CD4-positive, alpha-beta memory T cell (primary cell): ENCODE measurements around the gene USH1C. TPM values are rescaled to one million over a fixed set of nuclear protein-coding genes. Genes with fewer than 3 reads are reported as not detected.

ENCODE experiments used
- CTCF ChIA-PET: fragments of 350-600 bp; sonication (Branson Sonifier 250); formaldehyde crosslinking; loops from one replicate; lab custom pipeline; 2021; ENCODE audit warnings: inconsistent platforms; ENCODE audit not compliant: partially characterized antibody; lab: Charles Lee
- POLR2A ChIA-PET: fragments of 350-600 bp; sonication (Branson Sonifier 250); formaldehyde crosslinking; loops from one replicate; lab custom pipeline; 2021; ENCODE audit not compliant: partially characterized antibody; lab: Charles Lee
- DNase-seq, 5 donors: peaks; one replicate each; pipeline versions ENCODE4 v3.0.0 to v3.0.0-alpha.2; 2020 to 2022; ENCODE audit warnings: mixed read lengths in 1 of 5
- H3K27ac ChIP-seq: one replicate; pipeline ENCODE4 v1.7.0; 2013; ENCODE audit warnings: low read depth, low read length
- H3K27me3 ChIP-seq: 2 replicates; pipeline ENCODE4 v1.7.0; 2013; ENCODE audit warnings: mild to moderate bottlenecking, low read length, moderate library complexity; ENCODE audit not compliant: insufficient read depth
- H3K36me3 ChIP-seq: 2 replicates; pipeline ENCODE4 v1.7.0; 2013; ENCODE audit warnings: mild to moderate bottlenecking, low read length, moderate library complexity; ENCODE audit not compliant: insufficient read depth
- H3K4me1 ChIP-seq: 2 replicates; pipeline ENCODE4 v1.7.0; 2013; ENCODE audit warnings: mild to moderate bottlenecking, low read length, moderate library complexity; ENCODE audit not compliant: insufficient read depth
- H3K4me3 ChIP-seq, 2 donors: one replicate each; pipeline ENCODE4 v1.7.0; 2013; ENCODE audit warnings: low read length in 2 of 2, mild to moderate bottlenecking in 1 of 2
- H3K9me3 ChIP-seq, 2 donors: one replicate each; pipeline ENCODE4 v1.7.0; 2013; ENCODE audit warnings: low read length in 2 of 2, control low read depth in 1 of 2; ENCODE audit not compliant: control insufficient read depth in 1 of 2
- H3K27ac Mint-ChIP-seq, 7 donors: one replicate each; pipeline ENCODE4 v1.8.0; 2020 to 2021; ENCODE audit warnings: mixed read lengths in 7 of 7, mild to moderate bottlenecking in 6 of 7, inconsistent platforms in 3 of 7, moderate library complexity in 3 of 7
- H3K27me3 Mint-ChIP-seq, 2 donors: one replicate each; pipeline ENCODE4 v1.8.0; 2020 to 2021; ENCODE audit warnings: mixed read lengths in 2 of 2
- H3K36me3 Mint-ChIP-seq, 2 donors: one replicate each; pipeline ENCODE4 v1.8.0; 2020 to 2021; ENCODE audit warnings: mixed read lengths in 2 of 2, inconsistent platforms in 1 of 2, mild to moderate bottlenecking in 1 of 2
- H3K4me1 Mint-ChIP-seq, 4 donors: one replicate each; pipeline ENCODE4 v1.8.0; 2020 to 2021; ENCODE audit warnings: mixed read lengths in 4 of 4, mild to moderate bottlenecking in 1 of 4
- H3K4me3 Mint-ChIP-seq, 8 donors: one replicate each; pipeline ENCODE4 v1.8.0; 2020 to 2021; ENCODE audit warnings: mixed read lengths in 8 of 8, mild to moderate bottlenecking in 7 of 8, moderate library complexity in 6 of 8, inconsistent platforms in 3 of 8
- H3K9me3 Mint-ChIP-seq, 8 donors: one replicate each; pipeline ENCODE4 v1.8.0; 2020 to 2021; ENCODE audit warnings: mixed read lengths in 8 of 8, mild to moderate bottlenecking in 5 of 8, inconsistent platforms in 3 of 8, moderate library complexity in 1 of 8
- intact Hi-C: fragments of 100-400 bp; cut with micrococcal nuclease; formaldehyde crosslinking; loops from one replicate; pipeline ENCODE4 v1.15.1; 2023
- polyA plus RNA-seq, 2 donors: library from polyadenylated mRNA; unstranded; fragments of 300-500 nt; fragmentation: Illumina TruSeq; gene quantifications; one replicate each; pipeline ENCODE4 v1.2.3, GENCODE V29; 2021
- total RNA-seq, 2 experiments: library from RNA; stranded (reverse); gene quantifications; one replicate each; pipeline ENCODE4 v1.2.3, GENCODE V29; 2021

Gene USH1C
- total and polyA plus RNA-seq, 4 experiments from 2014 or later, result not detected

DNA sequence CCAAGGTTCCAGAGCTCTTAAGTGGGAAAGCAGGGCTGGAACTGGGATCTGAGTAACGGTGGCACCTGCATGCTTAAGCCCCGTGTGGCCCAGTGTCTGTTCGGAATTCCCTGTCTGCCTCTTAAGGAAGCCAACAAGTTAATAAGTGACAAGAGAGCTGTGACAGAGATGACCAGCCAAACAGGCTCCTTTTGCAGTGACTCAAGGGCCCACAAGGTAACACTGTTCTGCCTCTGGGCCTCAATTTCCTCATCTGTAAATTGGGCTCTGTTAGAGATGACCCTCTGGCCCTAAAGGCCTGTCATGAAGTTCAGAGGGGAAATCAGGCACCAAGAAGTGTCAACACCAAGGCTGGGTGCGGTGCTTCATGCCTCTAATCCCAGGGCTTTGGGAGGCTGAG, 18.6 kb downstream of the USH1C start:
- no peaks in the 10 kb centered on the region for H3K4me1 ChIP-seq
- CTCF ChIA-PET, result interaction anchor here (1.5 to 3.1 kb wide), 4 partner anchors 19 to 296 kb away, joined by 4 to 8 read pairs (median 6); partner anchors contain the start of gene KCNJ11
- no peak overlapping the region for H3K27ac ChIP-seq
- Mint-ChIP-seq H3K4me1 (no peaks in the 10 kb centered on the region), H3K9me3 (peaks cover 0 to 2% (median 0%) of the 10 kb centered on the region in 8 donors), H3K27ac (no peak overlapping the region), H3K36me3 (no peaks in the 10 kb centered on the region), H3K27me3 (peaks cover 4 to 5% of the 10 kb centered on the region in 2 donors), H3K4me3 (no peak overlapping the region)
- DNase-seq, result no peak
- intact Hi-C loops, result no loop called here
- POLR2A ChIA-PET, result no interaction called here
- no peaks in the 10 kb centered on the region for H3K27me3 ChIP-seq
- no peaks in the 10 kb centered on the region for H3K36me3 ChIP-seq
- H3K4me3 ChIP-seq, result no peak overlapping the region
- H3K9me3 ChIP-seq, result no peaks in the 10 kb centered on the region

DNA sequence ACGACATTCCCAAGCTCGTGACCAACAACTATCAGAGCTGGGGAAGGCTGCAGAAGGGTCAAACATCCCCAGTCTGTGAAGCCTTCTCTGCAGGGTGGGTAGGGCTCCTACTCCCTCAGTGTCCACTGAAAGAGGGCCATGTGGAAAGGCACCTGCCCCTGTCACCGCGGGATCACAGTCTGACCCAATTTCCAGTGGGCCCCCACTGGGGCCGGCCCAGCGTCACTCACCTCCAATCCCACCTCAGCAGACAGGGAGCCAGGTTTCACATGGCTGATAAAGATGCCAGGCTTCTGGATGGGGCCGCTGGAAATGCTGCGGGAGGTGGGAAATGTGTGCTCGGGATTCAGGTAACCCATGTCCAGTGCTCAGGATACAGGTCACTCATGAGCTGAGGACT, 20.0 kb downstream of the USH1C start:
- H3K27ac ChIP-seq, result no peak overlapping the region
- DNase-seq, result no peak
- H3K4me3 ChIP-seq, result no peak overlapping the region
- H3K27me3 Mint-ChIP-seq, result peaks cover 1 to 4% of the 10 kb centered on the region in 2 donors
- no peak overlapping the region for H3K27ac Mint-ChIP-seq
- H3K9me3 ChIP-seq, result no peaks in the 10 kb centered on the region
- H3K4me3 Mint-ChIP-seq, result no peak overlapping the region
- ChIA-PET CTCF (interaction anchor here (0.8 to 3.1 kb wide), 6 partner anchors 16 to 295 kb away, joined by 3 to 8 read pairs (median 4); partner anchors contain the start of gene KCNJ11), POLR2A (no interaction called here)
- H3K36me3 ChIP-seq, result no peaks in the 10 kb centered on the region
- no peaks in the 10 kb centered on the region for H3K27me3 ChIP-seq
- H3K36me3 Mint-ChIP-seq, result no peaks in the 10 kb centered on the region
- intact Hi-C loops, result no loop called here
- H3K9me3 Mint-ChIP-seq, result peaks cover 0 to 2% (median 0%) of the 10 kb centered on the region in 8 donors
- H3K4me1 Mint-ChIP-seq, result no peaks in the 10 kb centered on the region
- H3K4me1 ChIP-seq, result no peaks in the 10 kb centered on the region

DNA sequence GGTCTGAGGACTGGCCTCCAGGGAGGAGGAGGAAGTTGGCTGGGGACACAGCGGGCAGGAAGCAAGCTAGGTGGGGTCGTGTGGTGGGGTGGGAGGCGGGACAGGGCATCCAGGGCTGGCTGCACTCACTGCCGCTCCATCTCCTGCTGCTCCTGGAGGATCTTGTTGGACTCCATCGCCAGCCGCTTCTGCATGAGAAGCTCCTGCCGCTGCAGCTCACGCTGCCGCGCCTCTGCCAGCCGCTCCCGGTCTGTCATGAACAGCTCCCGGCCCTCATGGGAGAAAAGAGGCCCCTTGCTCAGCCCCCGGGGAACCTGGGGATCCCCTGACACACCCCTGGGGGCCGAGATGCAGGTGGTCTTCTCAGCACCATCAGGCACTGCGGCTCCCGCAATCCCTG, 21.6 kb downstream of the USH1C start:
- H3K4me3 Mint-ChIP-seq, result no peak overlapping the region

DNA sequence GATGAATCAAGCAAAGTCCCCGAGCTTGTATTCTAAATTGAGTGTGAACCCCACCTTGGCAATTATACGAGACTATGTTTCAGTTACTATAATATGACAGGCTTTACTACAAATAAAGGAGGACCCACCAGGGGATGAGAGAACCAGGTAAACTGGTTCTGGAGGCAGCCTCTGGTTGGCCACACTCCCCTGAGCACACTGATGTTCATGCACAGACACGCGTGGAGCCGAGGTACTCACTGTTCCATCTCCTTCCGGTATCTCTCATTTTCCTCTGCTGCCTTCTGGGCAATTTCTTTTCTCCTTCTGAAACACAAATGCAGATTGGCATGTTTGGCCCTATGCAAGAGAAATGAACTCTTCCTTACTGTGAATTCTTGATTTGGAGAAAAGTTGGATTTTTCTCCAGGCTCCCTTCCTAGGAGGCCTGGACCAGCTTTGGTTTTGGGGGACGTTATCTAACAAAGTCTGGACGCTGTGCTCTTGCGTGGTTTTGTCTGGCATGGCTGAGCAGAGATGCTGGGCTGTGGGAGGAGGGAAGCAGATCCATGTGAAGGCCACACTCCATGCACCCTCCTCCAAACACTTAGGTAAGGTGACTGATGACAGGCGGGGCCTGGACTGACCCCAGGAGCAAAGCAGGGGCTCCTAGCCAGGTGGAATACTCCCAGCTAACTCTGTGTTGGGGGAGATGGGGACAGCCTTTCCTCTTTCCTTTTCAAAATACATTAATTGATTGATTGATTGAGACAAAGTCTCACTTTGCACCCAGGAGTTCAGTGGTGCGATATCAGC, 22.9 kb downstream of the USH1C start:
- no peak overlapping the region for H3K27ac ChIP-seq
- no peaks in the 10 kb centered on the region for H3K4me1 ChIP-seq
- CTCF ChIA-PET, result interaction anchor here (1.5 kb wide), 1 partner anchor 133 kb away, joined by 3 read pairs; the partner anchor contains the start of gene KCNJ11
- H3K9me3 ChIP-seq, result no peaks in the 10 kb centered on the region
- peaks cover 4 to 5% of the 10 kb centered on the region in 2 donors for H3K27me3 Mint-ChIP-seq
- intact Hi-C loops, result no loop called here
- no peak overlapping the region for H3K4me3 Mint-ChIP-seq
- H3K4me1 Mint-ChIP-seq, result no peaks in the 10 kb centered on the region
- H3K27me3 ChIP-seq, result no peaks in the 10 kb centered on the region
- no peak for DNase-seq
- no peak overlapping the region for H3K4me3 ChIP-seq
- POLR2A ChIA-PET, result no interaction called here
- H3K36me3 ChIP-seq, result no peaks in the 10 kb centered on the region
- no peak overlapping the region for H3K27ac Mint-ChIP-seq
- peaks cover 0 to 2% (median 0%) of the 10 kb centered on the region in 8 donors for H3K9me3 Mint-ChIP-seq
- no peaks in the 10 kb centered on the region for H3K36me3 Mint-ChIP-seq

More for the DNA sequence above, 21.6 kb downstream of the USH1C start:
- ChIA-PET POLR2A (no interaction called here), CTCF (no interaction called here)
- Histone ChIP-seq H3K4me3 (no peak overlapping the region), H3K27ac (no peak overlapping the region), H3K9me3 (no peaks in the 10 kb centered on the region), H3K36me3 (no peaks in the 10 kb centered on the region), H3K27me3 (no peaks in the 10 kb centered on the region), H3K4me1 (no peaks in the 10 kb centered on the region)
- Mint-ChIP-seq H3K9me3 (peaks cover 0 to 2% (median 0%) of the 10 kb centered on the region in 8 donors), H3K27me3 (peaks cover 3 to 4% of the 10 kb centered on the region in 2 donors), H3K4me1 (no peaks in the 10 kb centered on the region), H3K36me3 (no peaks in the 10 kb centered on the region), H3K27ac (peak overlapping the region in 1 of 7 donors; percentile 42)
- no peak for DNase-seq
- intact Hi-C loops, result no loop called here

DNA sequence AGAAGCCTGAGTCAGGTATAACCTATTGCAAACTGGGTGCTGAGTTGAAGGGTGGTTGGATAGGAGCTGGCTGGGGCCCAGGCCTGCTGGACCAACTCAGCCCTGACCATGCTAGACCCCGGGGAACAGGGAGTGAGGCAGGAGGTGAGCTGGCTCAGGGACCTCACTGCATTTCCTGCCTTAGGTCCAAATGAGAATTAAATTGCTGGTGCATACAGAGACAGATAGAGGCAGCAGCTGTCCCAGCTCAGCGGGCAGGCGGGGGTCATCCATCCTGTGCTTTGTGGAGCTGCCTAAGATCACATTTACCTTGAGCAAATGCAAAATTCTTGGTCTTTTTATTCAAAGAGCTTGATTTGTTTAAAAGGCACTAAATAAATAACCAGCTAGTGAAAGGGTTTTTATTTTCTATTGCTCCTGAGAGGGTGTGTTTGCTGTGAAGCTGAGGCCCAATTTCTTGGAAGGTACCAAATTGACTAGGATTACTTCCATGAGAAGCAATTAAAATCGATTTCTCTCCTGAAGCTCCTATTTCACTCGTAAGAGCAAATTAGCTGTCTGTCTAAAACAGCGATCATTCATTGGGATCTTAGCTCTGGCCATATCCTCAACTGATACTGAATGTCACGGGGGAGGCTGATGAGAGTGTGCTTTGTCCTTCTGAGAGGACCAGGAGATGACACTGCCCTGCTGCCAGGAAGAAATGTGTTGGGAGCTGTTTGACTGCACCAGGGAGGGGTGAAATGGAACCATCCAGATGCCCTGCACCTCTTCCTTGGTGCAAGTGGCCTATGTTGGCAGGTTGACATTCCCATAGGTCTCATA, 24.9 kb downstream of the USH1C start:
- Mint-ChIP-seq H3K4me1 (no peaks in the 10 kb centered on the region), H3K27ac (peak overlapping the region in 1 of 7 donors; percentile 32), H3K9me3 (peaks cover 0 to 2% (median 0%) of the 10 kb centered on the region in 8 donors), H3K27me3 (peaks cover 0 to 4% of the 10 kb centered on the region in 2 donors), H3K36me3 (no peaks in the 10 kb centered on the region), H3K4me3 (no peak overlapping the region)
- CTCF ChIA-PET, result interaction anchor here (1.5 to 3.5 kb wide), 3 partner anchors 9 to 131 kb away, joined by 3 to 17 read pairs (median 14); partner anchors contain the start of gene KCNJ11
- DNase-seq, result no peak
- H3K36me3 ChIP-seq, result no peaks in the 10 kb centered on the region
- no peaks in the 10 kb centered on the region for H3K27me3 ChIP-seq
- no peaks in the 10 kb centered on the region for H3K4me1 ChIP-seq
- POLR2A ChIA-PET, result no interaction called here
- no peak overlapping the region for H3K4me3 ChIP-seq
- intact Hi-C loops, result no loop called here
- H3K27ac ChIP-seq, result no peak overlapping the region
- H3K9me3 ChIP-seq, result no peaks in the 10 kb centered on the region

DNA sequence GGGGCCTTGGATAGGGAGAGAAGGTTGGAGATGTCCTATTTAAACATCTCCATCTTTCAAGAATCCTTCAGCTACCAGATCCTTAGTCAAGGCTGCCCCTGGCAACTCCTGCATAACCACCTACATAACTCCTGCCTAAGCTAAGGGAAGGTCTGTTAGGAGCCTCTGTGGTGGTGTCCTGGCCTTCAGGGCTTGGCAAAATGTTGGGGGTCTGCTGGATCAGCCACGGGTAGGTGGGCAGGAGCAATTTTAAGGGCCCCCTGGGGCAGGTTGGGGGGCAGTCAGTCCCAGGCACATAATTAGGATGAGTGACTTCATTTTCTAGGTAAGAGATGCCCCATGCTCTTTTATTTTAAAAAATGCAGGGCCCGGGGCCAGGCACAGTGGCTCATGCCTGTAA, 25.9 kb downstream of the USH1C start:
- Mint-ChIP-seq H3K27ac (peak overlapping the region in 1 of 7 donors; percentile 44), H3K9me3 (peaks cover 0 to under 1% (median 0%) of the 10 kb centered on the region in 8 donors), H3K36me3 (no peaks in the 10 kb centered on the region), H3K4me3 (no peak overlapping the region), H3K4me1 (no peaks in the 10 kb centered on the region), H3K27me3 (peaks cover 0 to 4% of the 10 kb centered on the region in 2 donors)
- POLR2A ChIA-PET, result no interaction called here
- Histone ChIP-seq H3K9me3 (no peaks in the 10 kb centered on the region), H3K36me3 (no peaks in the 10 kb centered on the region), H3K27me3 (no peaks in the 10 kb centered on the region), H3K27ac (no peak overlapping the region), H3K4me3 (no peak overlapping the region), H3K4me1 (no peaks in the 10 kb centered on the region)
- CTCF ChIA-PET, result interaction anchor here (3.0 to 3.5 kb wide), 2 partner anchors 10 to 14 kb away, joined by 14 to 17 read pairs; no protein-coding TSS in a partner anchor
- DNase-seq, result no peak
- intact Hi-C loops, result no loop called here

DNA sequence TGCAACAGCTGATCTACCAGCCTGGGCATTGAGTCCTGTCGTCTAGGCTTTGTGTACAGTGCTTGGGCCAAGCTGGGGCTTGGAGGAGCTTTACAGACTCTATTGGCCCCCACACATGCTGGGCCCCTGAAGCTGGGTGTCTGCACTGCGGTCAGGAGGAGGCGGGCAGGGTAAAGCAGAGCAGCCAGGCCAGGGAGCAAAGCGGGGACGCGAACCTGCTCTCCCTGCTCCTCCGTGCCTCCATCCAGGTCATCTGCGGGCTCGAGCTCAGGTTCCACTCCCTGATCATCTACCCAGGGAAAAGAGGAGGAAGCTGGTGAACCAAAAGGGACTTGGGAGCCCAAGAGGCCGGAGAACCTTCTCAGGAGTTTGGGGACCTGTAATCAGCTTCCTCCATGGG, 27.0 kb downstream of the USH1C start:
- intact Hi-C loops, result no loop called here
- ChIA-PET POLR2A (no interaction called here), CTCF (interaction anchor here (3.0 to 3.5 kb wide), 2 partner anchors 11 to 12 kb away, joined by 14 to 17 read pairs; no protein-coding TSS in a partner anchor)
- Histone ChIP-seq H3K27ac (no peak overlapping the region), H3K27me3 (no peaks in the 10 kb centered on the region), H3K4me1 (no peaks in the 10 kb centered on the region), H3K9me3 (no peaks in the 10 kb centered on the region), H3K36me3 (no peaks in the 10 kb centered on the region), H3K4me3 (no peak overlapping the region)
- H3K4me3 Mint-ChIP-seq, result no peak overlapping the region
- no peaks in the 10 kb centered on the region for H3K36me3 Mint-ChIP-seq
- peaks cover 3 to 5% of the 10 kb centered on the region in 2 donors for H3K27me3 Mint-ChIP-seq
- no peak for DNase-seq
- H3K9me3 Mint-ChIP-seq, result no peaks in the 10 kb centered on the region
- H3K4me1 Mint-ChIP-seq, result no peaks in the 10 kb centered on the region
- no peak overlapping the region for H3K27ac Mint-ChIP-seq
